ENCODE data around the gene IQGAP3. TPM values are rescaled to one million over a fixed set of nuclear protein-coding genes. Genes with fewer than 3 reads are reported as not detected.

The IQGAP3 gene, protein sequence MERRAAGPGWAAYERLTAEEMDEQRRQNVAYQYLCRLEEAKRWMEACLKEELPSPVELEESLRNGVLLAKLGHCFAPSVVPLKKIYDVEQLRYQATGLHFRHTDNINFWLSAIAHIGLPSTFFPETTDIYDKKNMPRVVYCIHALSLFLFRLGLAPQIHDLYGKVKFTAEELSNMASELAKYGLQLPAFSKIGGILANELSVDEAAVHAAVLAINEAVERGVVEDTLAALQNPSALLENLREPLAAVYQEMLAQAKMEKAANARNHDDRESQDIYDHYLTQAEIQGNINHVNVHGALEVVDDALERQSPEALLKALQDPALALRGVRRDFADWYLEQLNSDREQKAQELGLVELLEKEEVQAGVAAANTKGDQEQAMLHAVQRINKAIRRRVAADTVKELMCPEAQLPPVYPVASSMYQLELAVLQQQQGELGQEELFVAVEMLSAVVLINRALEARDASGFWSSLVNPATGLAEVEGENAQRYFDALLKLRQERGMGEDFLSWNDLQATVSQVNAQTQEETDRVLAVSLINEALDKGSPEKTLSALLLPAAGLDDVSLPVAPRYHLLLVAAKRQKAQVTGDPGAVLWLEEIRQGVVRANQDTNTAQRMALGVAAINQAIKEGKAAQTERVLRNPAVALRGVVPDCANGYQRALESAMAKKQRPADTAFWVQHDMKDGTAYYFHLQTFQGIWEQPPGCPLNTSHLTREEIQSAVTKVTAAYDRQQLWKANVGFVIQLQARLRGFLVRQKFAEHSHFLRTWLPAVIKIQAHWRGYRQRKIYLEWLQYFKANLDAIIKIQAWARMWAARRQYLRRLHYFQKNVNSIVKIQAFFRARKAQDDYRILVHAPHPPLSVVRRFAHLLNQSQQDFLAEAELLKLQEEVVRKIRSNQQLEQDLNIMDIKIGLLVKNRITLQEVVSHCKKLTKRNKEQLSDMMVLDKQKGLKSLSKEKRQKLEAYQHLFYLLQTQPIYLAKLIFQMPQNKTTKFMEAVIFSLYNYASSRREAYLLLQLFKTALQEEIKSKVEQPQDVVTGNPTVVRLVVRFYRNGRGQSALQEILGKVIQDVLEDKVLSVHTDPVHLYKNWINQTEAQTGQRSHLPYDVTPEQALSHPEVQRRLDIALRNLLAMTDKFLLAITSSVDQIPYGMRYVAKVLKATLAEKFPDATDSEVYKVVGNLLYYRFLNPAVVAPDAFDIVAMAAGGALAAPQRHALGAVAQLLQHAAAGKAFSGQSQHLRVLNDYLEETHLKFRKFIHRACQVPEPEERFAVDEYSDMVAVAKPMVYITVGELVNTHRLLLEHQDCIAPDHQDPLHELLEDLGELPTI (N-terminal part only)
- total RNA-seq (2014; rRNA removed; shearing (Covaris generic)): 25.7 and 31.8 TPM in 2 replicates
- 11.9 and 12.8 TPM in 2 replicates for polyA plus RNA-seq (2016; fragmentation: Nextera tagmentation; extraction: Ambion mirVana)
- long read RNA-seq, partial matches to known transcripts: 0 of 1 reads
- long read RNA-seq, other reads (novel, unspliced or antisense): 1 of 1 reads

DNA sequence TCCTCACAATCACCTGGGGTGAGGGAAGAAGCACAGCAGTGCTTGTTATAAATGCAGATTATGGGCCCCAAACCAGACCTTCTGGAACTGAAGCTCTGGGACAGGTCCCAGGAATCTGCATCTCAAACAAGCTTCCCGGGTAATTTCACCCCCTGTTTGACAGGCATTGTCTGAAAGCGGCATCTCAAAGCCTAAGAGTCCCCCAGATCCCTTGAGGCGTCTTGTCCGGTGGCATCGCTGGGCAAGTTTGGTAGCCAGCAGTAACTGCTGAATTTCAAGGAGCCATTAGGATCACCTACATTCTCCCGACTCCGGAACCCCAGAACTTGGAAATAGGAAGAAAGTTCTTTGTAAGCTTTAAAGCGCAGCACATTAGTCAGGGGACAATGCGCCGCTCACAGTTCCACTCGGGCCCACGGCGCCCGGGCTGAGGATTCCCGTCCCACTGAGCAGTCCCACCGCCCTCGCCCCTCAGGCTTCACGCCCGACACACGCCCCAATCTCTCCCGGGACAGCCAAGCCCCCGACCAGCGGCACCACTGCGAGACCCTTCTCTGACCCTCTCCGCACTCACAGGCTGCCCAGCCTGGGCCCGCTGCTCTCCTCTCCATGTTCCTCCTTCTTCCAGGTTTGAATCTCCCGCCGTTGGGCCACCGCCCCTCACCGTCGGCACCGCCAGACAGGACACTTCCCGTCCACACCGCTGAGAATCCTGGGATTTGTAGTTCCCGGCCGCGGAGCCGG is at the start of gene IQGAP3:
Gene IQGAP3 (minus strand): TSS at position 647 of the 744 bp plus-strand sequence. CDS start 36 bp downstream, at position 611.
- Histone ChIP-seq H3K27me3 (ENCODE audit: insufficient read depth) (no peaks in the 10 kb centered on the region), H3K9me2 (ENCODE audit: insufficient read depth) (no peaks in the 10 kb centered on the region), H4K20me1 (replicated peaks; ENCODE audit: insufficient read depth) (peaks cover 6% of the 10 kb centered on the region), H3K79me2 (replicated peaks; ENCODE audit: insufficient read depth) (peaks cover 16% of the 10 kb centered on the region), H3K27ac (ENCODE audit: low read depth) (no peak within 1 kb of the TSS), H3K4me3 (peak within 1 kb of the TSS; percentile 96), H3F3A (replicated peaks; ENCODE audit: low read depth) (0 out of 2 replicates have a peak, but pooled peaks cover 12% of the 10 kb centered on the region), H2AFZ (peak within 1 kb of the TSS; percentile 99), H3K4me2 (peak within 1 kb of the TSS; percentile 98), H3K4me1 (ENCODE audit: insufficient read depth) (peaks cover 10% of the 10 kb centered on the region), H3K36me3 (ENCODE audit: insufficient read depth) (0 out of 2 replicates have a peak, but pooled peaks cover 7% of the 10 kb centered on the region)
- ATAC-seq: peak; percentile 99
- Mint-ChIP-seq H3K27ac (peak within 1 kb of the TSS; percentile 25; the same call in 1 of the 2 replicates), H3K27me3 (ENCODE audit: insufficient read depth, low read depth, poor library complexity) (peaks cover 5% of the 10 kb centered on the region), H3K36me3 (ENCODE audit: low read depth) (peaks cover 12% of the 10 kb centered on the region), H3K4me1 (peaks cover 15% of the 10 kb centered on the region), H3K9me3 (no peaks in the 10 kb centered on the region), H3K4me3 (peak within 1 kb of the TSS; percentile 96)
- TF ChIP-seq, protein P1, sequence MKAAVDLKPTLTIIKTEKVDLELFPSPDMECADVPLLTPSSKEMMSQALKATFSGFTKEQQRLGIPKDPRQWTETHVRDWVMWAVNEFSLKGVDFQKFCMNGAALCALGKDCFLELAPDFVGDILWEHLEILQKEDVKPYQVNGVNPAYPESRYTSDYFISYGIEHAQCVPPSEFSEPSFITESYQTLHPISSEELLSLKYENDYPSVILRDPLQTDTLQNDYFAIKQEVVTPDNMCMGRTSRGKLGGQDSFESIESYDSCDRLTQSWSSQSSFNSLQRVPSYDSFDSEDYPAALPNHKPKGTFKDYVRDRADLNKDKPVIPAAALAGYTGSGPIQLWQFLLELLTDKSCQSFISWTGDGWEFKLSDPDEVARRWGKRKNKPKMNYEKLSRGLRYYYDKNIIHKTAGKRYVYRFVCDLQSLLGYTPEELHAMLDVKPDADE (IDR thresholded peaks at IDR 0.05): peak; percentile 90
- TF ChIP-seq EZH2 (IDR thresholded peaks at IDR 0.05; ENCODE audit: low read depth, unreplicated experiment): no peak
- TF ChIP-seq, protein P2, sequence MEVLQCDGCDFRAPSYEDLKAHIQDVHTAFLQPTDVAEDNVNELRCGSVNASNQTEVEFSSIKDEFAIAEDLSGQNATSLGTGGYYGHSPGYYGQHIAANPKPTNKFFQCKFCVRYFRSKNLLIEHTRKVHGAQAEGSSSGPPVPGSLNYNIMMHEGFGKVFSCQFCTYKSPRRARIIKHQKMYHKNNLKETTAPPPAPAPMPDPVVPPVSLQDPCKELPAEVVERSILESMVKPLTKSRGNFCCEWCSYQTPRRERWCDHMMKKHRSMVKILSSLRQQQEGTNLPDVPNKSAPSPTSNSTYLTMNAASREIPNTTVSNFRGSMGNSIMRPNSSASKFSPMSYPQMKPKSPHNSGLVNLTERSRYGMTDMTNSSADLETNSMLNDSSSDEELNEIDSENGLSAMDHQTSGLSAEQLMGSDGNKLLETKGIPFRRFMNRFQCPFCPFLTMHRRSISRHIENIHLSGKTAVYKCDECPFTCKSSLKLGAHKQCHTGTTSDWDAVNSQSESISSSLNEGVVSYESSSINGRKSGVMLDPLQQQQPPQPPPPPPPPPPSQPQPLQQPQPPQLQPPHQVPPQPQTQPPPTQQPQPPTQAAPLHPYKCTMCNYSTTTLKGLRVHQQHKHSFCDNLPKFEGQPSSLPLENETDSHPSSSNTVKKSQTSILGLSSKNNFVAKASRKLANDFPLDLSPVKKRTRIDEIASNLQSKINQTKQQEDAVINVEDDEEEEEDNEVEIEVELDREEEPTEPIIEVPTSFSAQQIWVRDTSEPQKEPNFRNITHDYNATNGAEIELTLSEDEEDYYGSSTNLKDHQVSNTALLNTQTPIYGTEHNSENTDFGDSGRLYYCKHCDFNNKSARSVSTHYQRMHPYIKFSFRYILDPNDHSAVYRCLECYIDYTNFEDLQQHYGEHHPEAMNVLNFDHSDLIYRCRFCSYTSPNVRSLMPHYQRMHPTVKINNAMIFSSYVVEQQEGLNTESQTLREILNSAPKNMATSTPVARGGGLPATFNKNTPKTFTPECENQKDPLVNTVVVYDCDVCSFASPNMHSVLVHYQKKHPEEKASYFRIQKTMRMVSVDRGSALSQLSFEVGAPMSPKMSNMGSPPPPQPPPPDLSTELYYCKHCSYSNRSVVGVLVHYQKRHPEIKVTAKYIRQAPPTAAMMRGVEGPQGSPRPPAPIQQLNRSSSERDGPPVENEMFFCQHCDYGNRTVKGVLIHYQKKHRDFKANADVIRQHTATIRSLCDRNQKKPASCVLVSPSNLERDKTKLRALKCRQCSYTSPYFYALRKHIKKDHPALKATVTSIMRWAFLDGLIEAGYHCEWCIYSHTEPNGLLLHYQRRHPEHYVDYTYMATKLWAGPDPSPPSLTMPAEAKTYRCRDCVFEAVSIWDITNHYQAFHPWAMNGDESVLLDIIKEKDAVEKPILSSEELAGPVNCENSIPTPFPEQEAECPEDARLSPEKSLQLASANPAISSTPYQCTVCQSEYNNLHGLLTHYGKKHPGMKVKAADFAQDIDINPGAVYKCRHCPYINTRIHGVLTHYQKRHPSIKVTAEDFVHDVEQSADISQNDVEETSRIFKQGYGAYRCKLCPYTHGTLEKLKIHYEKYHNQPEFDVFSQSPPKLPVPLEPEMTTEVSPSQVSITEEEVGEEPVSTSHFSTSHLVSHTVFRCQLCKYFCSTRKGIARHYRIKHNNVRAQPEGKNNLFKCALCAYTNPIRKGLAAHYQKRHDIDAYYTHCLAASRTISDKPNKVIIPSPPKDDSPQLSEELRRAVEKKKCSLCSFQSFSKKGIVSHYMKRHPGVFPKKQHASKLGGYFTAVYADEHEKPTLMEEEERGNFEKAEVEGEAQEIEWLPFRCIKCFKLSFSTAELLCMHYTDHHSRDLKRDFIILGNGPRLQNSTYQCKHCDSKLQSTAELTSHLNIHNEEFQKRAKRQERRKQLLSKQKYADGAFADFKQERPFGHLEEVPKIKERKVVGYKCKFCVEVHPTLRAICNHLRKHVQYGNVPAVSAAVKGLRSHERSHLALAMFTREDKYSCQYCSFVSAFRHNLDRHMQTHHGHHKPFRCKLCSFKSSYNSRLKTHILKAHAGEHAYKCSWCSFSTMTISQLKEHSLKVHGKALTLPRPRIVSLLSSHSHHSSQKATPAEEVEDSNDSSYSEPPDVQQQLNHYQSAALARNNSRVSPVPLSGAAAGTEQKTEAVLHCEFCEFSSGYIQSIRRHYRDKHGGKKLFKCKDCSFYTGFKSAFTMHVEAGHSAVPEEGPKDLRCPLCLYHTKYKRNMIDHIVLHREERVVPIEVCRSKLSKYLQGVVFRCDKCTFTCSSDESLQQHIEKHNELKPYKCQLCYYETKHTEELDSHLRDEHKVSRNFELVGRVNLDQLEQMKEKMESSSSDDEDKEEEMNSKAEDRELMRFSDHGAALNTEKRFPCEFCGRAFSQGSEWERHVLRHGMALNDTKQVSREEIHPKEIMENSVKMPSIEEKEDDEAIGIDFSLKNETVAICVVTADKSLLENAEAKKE (CRISPR knock-in tag; IDR thresholded peaks at IDR 0.05): no peak
- TF ChIP-seq CREB1 (CRISPR knock-in tag; IDR thresholded peaks at IDR 0.05; ENCODE audit: low read depth): peak; percentile 51; the same call in 1 of the 2 replicates
- TF ChIP-seq POLR2AphosphoS5 (IDR thresholded peaks at IDR 0.05; ENCODE audit: low read depth): peak; percentile 79
- no peak for TF ChIP-seq ZNF114 (CRISPR knock-in tag; IDR thresholded peaks at IDR 0.05)
- TF ChIP-seq EZH2phosphoT487 (IDR thresholded peaks at IDR 0.05; ENCODE audit: unreplicated experiment): no peak
- peak; percentile 96 for DNase-seq (ENCODE audit: low spot score)

Measured in GM23338 (cell line).